Breast epithelium (tissue), 3 donors: Measurements from ENCODE around the gene MESP1.

Source experiments
- POLR2A ChIP-seq: fragments of 450-650 bp; IDR thresholded peaks from one replicate; pipeline ENCODE4 v1.6.1; 2016; ENCODE audit warnings: antibody characterized with exemption, mild to moderate bottlenecking, moderate library complexity
- TF ChIP-seq, protein P1 (sequence below), 3 donors: fragments of 450-650 bp; IDR thresholded peaks; one replicate each; pipeline ENCODE4 v1.5.1; 2016 to 2017; ENCODE audit warnings: antibody characterized with exemption in 3 of 3, mild to moderate bottlenecking in 3 of 3, moderate library complexity in 3 of 3

DNA sequence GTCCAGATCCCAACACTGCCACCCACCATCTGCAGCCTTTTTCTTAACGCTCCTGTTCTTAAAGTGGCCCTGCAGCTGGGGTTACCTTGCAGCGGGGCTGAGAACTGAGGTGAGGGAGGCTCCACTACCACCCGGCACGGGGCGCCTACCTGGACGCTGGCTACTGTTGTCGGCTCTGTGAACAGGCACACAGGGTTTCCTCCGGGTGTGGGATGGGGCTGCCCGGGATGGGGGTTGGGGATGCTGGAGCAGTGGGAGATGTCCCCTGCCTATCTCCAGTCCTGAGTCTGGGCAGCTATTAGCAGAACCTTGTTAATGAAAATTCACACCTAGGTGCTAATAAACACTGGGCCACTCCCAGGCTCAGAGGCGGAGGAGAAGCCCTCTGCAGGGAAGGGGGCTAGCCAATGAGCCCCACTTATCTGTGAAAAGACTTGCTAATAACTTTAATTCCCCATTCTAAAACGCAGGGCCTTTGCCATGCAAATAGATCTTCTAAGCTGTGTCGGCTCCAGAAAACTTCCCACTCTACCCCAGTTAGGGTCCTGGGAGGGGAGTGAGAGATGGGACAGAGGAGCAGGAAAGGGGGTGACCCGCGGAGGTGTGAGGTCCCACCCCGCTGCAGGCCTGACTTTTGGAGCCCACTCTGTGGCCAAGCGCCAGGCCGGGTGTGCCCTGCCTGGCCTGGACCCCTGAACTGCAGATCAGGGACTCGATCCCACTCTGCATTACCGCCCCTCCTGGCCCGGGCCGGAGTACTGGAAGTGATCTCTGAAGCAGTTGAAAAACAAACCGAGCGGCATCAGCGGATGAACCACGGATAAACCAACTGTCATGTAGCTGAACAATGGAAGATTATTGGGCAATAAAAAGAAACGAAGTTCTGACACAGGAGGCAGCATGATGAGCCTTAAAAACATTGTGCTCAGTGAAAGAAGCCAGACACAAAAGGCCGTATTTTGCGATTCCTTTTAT, 3.1 kb downstream of the MESP1 start:
- TF ChIP-seq, protein P1, sequence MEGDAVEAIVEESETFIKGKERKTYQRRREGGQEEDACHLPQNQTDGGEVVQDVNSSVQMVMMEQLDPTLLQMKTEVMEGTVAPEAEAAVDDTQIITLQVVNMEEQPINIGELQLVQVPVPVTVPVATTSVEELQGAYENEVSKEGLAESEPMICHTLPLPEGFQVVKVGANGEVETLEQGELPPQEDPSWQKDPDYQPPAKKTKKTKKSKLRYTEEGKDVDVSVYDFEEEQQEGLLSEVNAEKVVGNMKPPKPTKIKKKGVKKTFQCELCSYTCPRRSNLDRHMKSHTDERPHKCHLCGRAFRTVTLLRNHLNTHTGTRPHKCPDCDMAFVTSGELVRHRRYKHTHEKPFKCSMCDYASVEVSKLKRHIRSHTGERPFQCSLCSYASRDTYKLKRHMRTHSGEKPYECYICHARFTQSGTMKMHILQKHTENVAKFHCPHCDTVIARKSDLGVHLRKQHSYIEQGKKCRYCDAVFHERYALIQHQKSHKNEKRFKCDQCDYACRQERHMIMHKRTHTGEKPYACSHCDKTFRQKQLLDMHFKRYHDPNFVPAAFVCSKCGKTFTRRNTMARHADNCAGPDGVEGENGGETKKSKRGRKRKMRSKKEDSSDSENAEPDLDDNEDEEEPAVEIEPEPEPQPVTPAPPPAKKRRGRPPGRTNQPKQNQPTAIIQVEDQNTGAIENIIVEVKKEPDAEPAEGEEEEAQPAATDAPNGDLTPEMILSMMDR (IDR thresholded peaks at IDR 0.05), result no peak
- no peak for TF ChIP-seq POLR2A
